Nucleus accumbens (tissue), 56 donors: Measurements from ENCODE around the gene MRTFA.

Source experiments
- DNase-seq, 56 donors: peaks; one replicate each; lab custom pipeline; 2025; lab: John Stamatoyannopoulos, UW

Gene MRTFA

GRCh38 chr22:40479126-40479800, 157.3 kb downstream of the MRTFA start:
- DNase-seq, result no peak

- DNase-seq, result no peak
Observed at GRCh38 chr22:40478338-40479125, 158.0 kb downstream of the MRTFA start.

GRCh38 chr22:40477683-40478337, 158.7 kb downstream of the MRTFA start:
- DNase-seq, result no peak

- no peak for DNase-seq
Observed at GRCh38 chr22:40476341-40476740, 160.2 kb downstream of the MRTFA start.

- no peak for DNase-seq
Observed at GRCh38 chr22:40473703-40474102, 162.8 kb downstream of the MRTFA start.

GRCh38 chr22:40472579-40472978, 163.9 kb downstream of the MRTFA start:
- no peak for DNase-seq

GRCh38 chr22:40472051-40472450, 164.5 kb downstream of the MRTFA start:
- DNase-seq, result no peak

- DNase-seq, result no peak
Observed at GRCh38 chr22:40469181-40469580, 167.3 kb downstream of the MRTFA start.

GRCh38 chr22:40468616-40469015, 167.9 kb downstream of the MRTFA start:
- DNase-seq, result no peak

- no peak for DNase-seq
Observed at GRCh38 chr22:40466976-40467375, 169.5 kb downstream of the MRTFA start.

GRCh38 chr22:40463683-40464082, 172.8 kb downstream of the MRTFA start:
- no peak for DNase-seq

- DNase-seq, result peak in 2 of 56 donors; percentile 3 to 20
Observed at GRCh38 chr22:40463017-40463631, 173.4 kb downstream of the MRTFA start.

- DNase-seq, result no peak
Observed at GRCh38 chr22:40462195-40462984, 174.1 kb downstream of the MRTFA start.

GRCh38 chr22:40453671-40454070, 182.8 kb downstream of the MRTFA start:
- no peak for DNase-seq

- DNase-seq, result no peak
Observed at GRCh38 chr22:40452730-40453487, 183.6 kb downstream of the MRTFA start.

- no peak for DNase-seq
Observed at GRCh38 chr22:40451210-40451609, 185.3 kb downstream of the MRTFA start.

GRCh38 chr22:40450616-40451015, 185.9 kb downstream of the MRTFA start:
- DNase-seq, result no peak

GRCh38 chr22:40449676-40450035, 186.9 kb downstream of the MRTFA start:
- DNase-seq, result no peak

- DNase-seq, result no peak
Observed at GRCh38 chr22:40446203-40446602, 190.3 kb downstream of the MRTFA start.
